Caco-2 (cell line): ENCODE data around the gene NUP210L. TPM values are rescaled to one million over a fixed set of nuclear protein-coding genes. Genes with fewer than 3 reads are reported as not detected.
A peak's percentile ranks its signal among the peaks of the same experiment; 100 is the strongest.

ENCODE experiments used
- BruUV-seq: library from RNA; stranded (reverse); fragments of 400-500 nt; replicated peaks from 2 replicates; lab custom pipeline; 2021; lab: Mats Ljungman, UMichigan
- CTCF ChIA-PET: fragments of 300-600 bp; sonication (Branson Sonifier 250); formaldehyde crosslinking; loops from one replicate; lab custom pipeline; 2022; ENCODE audit warnings: antibody characterized with exemption; lab: Charles Lee
- POLR2A ChIA-PET: fragments of 300-600 bp; sonication (Branson Sonifier 250); formaldehyde crosslinking; loops from one replicate; lab custom pipeline; 2022; ENCODE audit warnings: antibody characterized with exemption; lab: Charles Lee
- DNase-seq, 2 experiments: peaks; one replicate each; pipeline versions ENCODE4 v3.0.0 to v3.0.0-alpha.2; 2020 to 2022
- H3K27me3 ChIP-seq: replicated peaks from 2 replicates; pipeline ENCODE4 v1.6.0; 2011; ENCODE audit warnings: low read length; ENCODE audit not compliant: control insufficient read depth, insufficient read depth
- H3K36me3 ChIP-seq: 2 replicates; pipeline ENCODE4 v1.5.1; 2011; ENCODE audit warnings: low read length; ENCODE audit not compliant: control insufficient read depth, insufficient read depth
- H3K4me1 ChIP-seq: fragments of 250-450 bp; sonication (Bioruptor Pico); 2 replicates; pipeline ENCODE4 v1.5.1; 2020; ENCODE audit warnings: mild to moderate bottlenecking
- H3K4me3 ChIP-seq: 2 replicates; pipeline ENCODE4 v1.5.1; 2011; ENCODE audit warnings: low read depth, mild to moderate bottlenecking, control low read depth, low read length
- H3K9me3 ChIP-seq: fragments of 250-450 bp; sonication (Bioruptor Pico); 2 replicates; pipeline ENCODE4 v1.5.1; 2020; ENCODE audit warnings: mild to moderate bottlenecking, moderate library complexity
- H3K27ac Mint-ChIP-seq: one replicate; pipeline ENCODE4 v1.8.0; 2022; ENCODE audit warnings: mixed read lengths; ENCODE audit not compliant: unreplicated experiment
- H3K27me3 Mint-ChIP-seq: one replicate; pipeline ENCODE4 v1.8.0; 2022; ENCODE audit warnings: mixed read lengths; ENCODE audit not compliant: insufficient read depth, unreplicated experiment
- H3K36me3 Mint-ChIP-seq: one replicate; pipeline ENCODE4 v1.8.0; 2022; ENCODE audit warnings: mild to moderate bottlenecking, mixed read lengths; ENCODE audit not compliant: insufficient read depth, unreplicated experiment
- H3K4me1 Mint-ChIP-seq: one replicate; pipeline ENCODE4 v1.8.0; 2022; ENCODE audit warnings: low read depth, mixed read lengths; ENCODE audit not compliant: unreplicated experiment
- H3K4me3 Mint-ChIP-seq: one replicate; pipeline ENCODE4 v1.8.0; 2022; ENCODE audit warnings: mild to moderate bottlenecking, moderate library complexity, mixed read lengths; ENCODE audit not compliant: unreplicated experiment
- H3K9me3 Mint-ChIP-seq: one replicate; pipeline ENCODE4 v1.8.0; 2022; ENCODE audit warnings: mixed read lengths; ENCODE audit not compliant: unreplicated experiment
- CTCF ChIP-seq, 2 experiments: fragments of 200-600 bp in 1 of 2; IDR thresholded peaks; 1 replicate in 1 of 2; 2 replicates in 1 of 2; pipeline versions ENCODE4 v1.5.1 to v1.8.0; 2011 to 2022; ENCODE audit warnings: antibody characterized with exemption in 1 of 2, control low read depth in 1 of 2, inconsistent platforms in 1 of 2, low read depth in 1 of 2, low read length in 1 of 2, mild to moderate bottlenecking in 1 of 2, moderate library complexity in 1 of 2; ENCODE audit not compliant: insufficient read depth in 1 of 2, severe bottlenecking in 1 of 2, unreplicated experiment in 1 of 2
- intact Hi-C: fragments of 100-400 bp; cut with micrococcal nuclease; formaldehyde crosslinking; loops from one replicate; pipeline ENCODE4 v1.10.0; 2022; ENCODE audit not compliant: unreplicated experiment
- total RNA-seq: library from RNA; stranded (reverse); gene quantifications from 2 replicates; pipeline ENCODE4 v1.2.3, GENCODE V29; 2022

Gene NUP210L
- total RNA-seq, 1 experiment from 2014 or later = 0.07 TPM

DNA sequence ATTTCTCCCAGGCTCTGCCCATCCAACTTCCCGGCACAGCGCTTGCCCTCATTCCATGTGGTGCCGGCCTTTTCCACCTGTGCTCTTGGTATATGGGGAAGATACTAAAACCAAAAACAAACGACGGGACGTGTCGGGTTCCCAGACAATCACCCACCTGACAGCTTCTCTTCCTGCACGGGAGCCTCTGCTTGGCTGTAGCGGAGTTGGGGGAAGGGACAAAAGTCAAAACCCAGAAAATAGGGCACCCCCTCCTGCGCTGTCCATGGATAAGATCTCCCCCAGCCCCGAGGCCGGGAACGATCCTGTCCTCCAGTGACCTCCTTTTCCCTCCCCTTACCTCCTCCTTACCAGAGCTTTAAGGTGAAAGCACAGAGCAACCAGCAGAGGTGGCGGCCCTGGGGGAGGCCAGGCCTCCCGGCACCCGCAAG lies 178.0 kb downstream of the NUP210L start:
- H3K4me3 Mint-ChIP-seq = peak overlapping the region; percentile 95
- no peak for DNase-seq
- Histone ChIP-seq H3K9me3 (no peaks in the 10 kb centered on the region), H3K27me3 (no peaks in the 10 kb centered on the region), H3K36me3 (no peaks in the 10 kb centered on the region; the same call in 1 of the 2 replicates), H3K4me3 (peak overlapping the region; percentile 84), H3K4me1 (peaks cover 8% of the 10 kb centered on the region)
- peaks cover 49% of the 10 kb centered on the region for H3K36me3 Mint-ChIP-seq
- BruUV-seq = no TSS peak
- no peaks in the 10 kb centered on the region for H3K9me3 Mint-ChIP-seq
- intact Hi-C loops = loop anchor here (1.0 kb wide), 2 partner anchors 9 to 10 kb away; partner anchors contain the start of genes CREB3L4 and RAB13
- ChIA-PET CTCF (interaction anchor here (0.6 to 2.5 kb wide), 7 partner anchors 9 to 54 kb away, joined by 4 to 13 read pairs (median 5); partner anchors contain the start of genes CREB3L4, CRTC2, GATAD2B and RAB13), POLR2A (interaction anchor here (0.9 to 4.0 kb wide), 8 partner anchors 10 to 249 kb away, joined by 4 to 105 read pairs (median 7); partner anchors contain the start of genes CREB3L4, CRTC2, INTS3 and RAB13)
- H3K4me1 Mint-ChIP-seq = peaks cover 6% of the 10 kb centered on the region
- TF ChIP-seq CTCF (IDR thresholded peaks at IDR 0.05; ENCODE audit: insufficient read depth in 1 of 2, low read depth in 1 of 2, low read length in 1 of 2, severe bottlenecking in 1 of 2, unreplicated experiment in 1 of 2) = no peak
- H3K27me3 Mint-ChIP-seq = no peaks in the 10 kb centered on the region
- peak overlapping the region; percentile 92 for H3K27ac Mint-ChIP-seq

- CTCF ChIA-PET = no interaction called here
- no peak for TF ChIP-seq CTCF (IDR thresholded peaks at IDR 0.05; ENCODE audit: insufficient read depth in 1 of 2, low read depth in 1 of 2, low read length in 1 of 2, severe bottlenecking in 1 of 2, unreplicated experiment in 1 of 2)
- H3K4me1 ChIP-seq = peaks cover 8% of the 10 kb centered on the region
- no peak overlapping the region for H3K4me3 Mint-ChIP-seq
- no peaks in the 10 kb centered on the region for H3K36me3 ChIP-seq
- peaks cover 42% of the 10 kb centered on the region for H3K36me3 Mint-ChIP-seq
- BruUV-seq = no TSS peak
- no peaks in the 10 kb centered on the region for H3K27me3 ChIP-seq
- no peaks in the 10 kb centered on the region for H3K9me3 ChIP-seq
- peaks cover 6% of the 10 kb centered on the region for H3K4me1 Mint-ChIP-seq
- no peaks in the 10 kb centered on the region for H3K27me3 Mint-ChIP-seq
- POLR2A ChIA-PET = no interaction called here
- no peak for DNase-seq
- intact Hi-C loops = no loop called here
- H3K4me3 ChIP-seq = no peak overlapping the region
- peak overlapping the region; percentile 42 for H3K27ac Mint-ChIP-seq
- H3K9me3 Mint-ChIP-seq = no peaks in the 10 kb centered on the region
These were observed 181.3 kb downstream of the NUP210L start for GRCh38 chr1:153973525-153973924.

DNA sequence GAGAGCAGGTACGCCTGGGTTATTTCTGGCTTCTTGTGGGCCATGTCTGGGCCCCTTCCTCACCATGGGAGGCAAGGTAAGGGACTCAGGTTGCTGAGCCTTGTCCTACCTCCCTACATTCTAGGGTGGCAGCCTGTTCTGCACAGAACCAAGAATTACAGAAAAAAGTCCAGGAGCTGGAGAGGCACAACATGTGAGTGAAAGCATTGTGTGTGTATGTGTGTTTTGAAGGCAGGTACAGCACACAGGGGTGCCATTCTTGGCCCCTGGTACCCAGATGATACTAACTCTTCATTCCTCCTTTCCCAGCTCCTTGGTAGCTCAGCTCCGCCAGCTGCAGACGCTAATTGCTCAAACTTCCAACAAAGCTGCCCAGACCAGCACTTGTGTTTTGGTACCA lies 181.8 kb downstream of the NUP210L start:
- no peak for TF ChIP-seq CTCF (IDR thresholded peaks at IDR 0.05; ENCODE audit: insufficient read depth in 1 of 2, low read depth in 1 of 2, low read length in 1 of 2, severe bottlenecking in 1 of 2, unreplicated experiment in 1 of 2)
- no peaks in the 10 kb centered on the region for H3K9me3 ChIP-seq
- ChIA-PET POLR2A (interaction anchor here (0.5 to 1.3 kb wide), 2 partner anchors 10 to 15 kb away, joined by 3 to 6 read pairs; partner anchors contain the start of genes CRTC2 and SLC39A1), CTCF (no interaction called here)
- DNase-seq = no peak
- BruUV-seq = no TSS peak
- Mint-ChIP-seq H3K27ac (peak overlapping the region; percentile 42), H3K27me3 (no peaks in the 10 kb centered on the region), H3K9me3 (no peaks in the 10 kb centered on the region), H3K36me3 (peaks cover 42% of the 10 kb centered on the region), H3K4me1 (peaks cover 6% of the 10 kb centered on the region), H3K4me3 (no peak overlapping the region)
- peaks cover 8% of the 10 kb centered on the region for H3K4me1 ChIP-seq
- H3K36me3 ChIP-seq = no peaks in the 10 kb centered on the region
- no peak overlapping the region for H3K4me3 ChIP-seq
- intact Hi-C loops = no loop called here
- H3K27me3 ChIP-seq = no peaks in the 10 kb centered on the region
